HG02610 (cell line): ENCODE results near the gene TRIM33.

ENCODE experiments used
- ATAC-seq: cut with Tn5 transposase; IDR thresholded peaks from one replicate; pipeline ENCODE4 v1.9.1; 2021; ENCODE audit warnings: mild to moderate bottlenecking, moderate library complexity; ENCODE audit not compliant: unreplicated experiment

TRIM33 gene

GRCh38 chr1:114511032-114511785 lies at the start of gene TRIM33:
TRIM33 (minus strand) TSS chr1:114511203; CDS start chr1:114511076, 127 bp downstream.
- peak; percentile 79 for ATAC-seq

- ATAC-seq: no peak
Observed at GRCh38 chr1:114559356-114559755, 48.4 kb upstream of the TRIM33 start.

GRCh38 chr1:114558544-114558943 lies 47.5 kb upstream of the TRIM33 start:
- ATAC-seq: no peak

- no peak for ATAC-seq
Observed at GRCh38 chr1:114554577-114554976, 43.6 kb upstream of the TRIM33 start.

GRCh38 chr1:114552106-114552639 lies 41.2 kb upstream of the TRIM33 start:
- ATAC-seq: no peak

GRCh38 chr1:114551400-114551799 lies 40.4 kb upstream of the TRIM33 start:
- no peak for ATAC-seq

GRCh38 chr1:114550336-114550735 lies 39.3 kb upstream of the TRIM33 start:
- ATAC-seq: no peak

- no peak for ATAC-seq
Observed at GRCh38 chr1:114549137-114549536, 38.1 kb upstream of the TRIM33 start.

GRCh38 chr1:114547076-114547475 lies 36.1 kb upstream of the TRIM33 start:
- ATAC-seq: no peak

GRCh38 chr1:114545796-114546195 lies 34.8 kb upstream of the TRIM33 start:
- ATAC-seq: no peak

GRCh38 chr1:114545315-114545714 lies 34.3 kb upstream of the TRIM33 start:
- no peak for ATAC-seq

GRCh38 chr1:114540821-114541220 lies 29.8 kb upstream of the TRIM33 start:
- ATAC-seq: no peak

GRCh38 chr1:114540272-114540671 lies 29.3 kb upstream of the TRIM33 start:
- no peak for ATAC-seq

GRCh38 chr1:114536043-114536442 lies 25.0 kb upstream of the TRIM33 start:
- ATAC-seq: no peak

GRCh38 chr1:114535401-114535800 lies 24.4 kb upstream of the TRIM33 start:
- no peak for ATAC-seq

- ATAC-seq: no peak
Observed at GRCh38 chr1:114531094-114531493, 20.1 kb upstream of the TRIM33 start.

- no peak for ATAC-seq
Observed at GRCh38 chr1:114530224-114530623, 19.2 kb upstream of the TRIM33 start.

- no peak for ATAC-seq
Observed at GRCh38 chr1:114524944-114525343, 13.9 kb upstream of the TRIM33 start.

- no peak for ATAC-seq
Observed at GRCh38 chr1:114522264-114522575, 11.2 kb upstream of the TRIM33 start.

GRCh38 chr1:114521396-114522263 lies 10.6 kb upstream of the TRIM33 start:
- ATAC-seq: no peak

GRCh38 chr1:114517348-114517747 lies 6.3 kb upstream of the TRIM33 start:
- ATAC-seq: no peak
